ENCODE results near the gene HEATR3. TPM values are rescaled to one million over a fixed set of nuclear protein-coding genes. Genes with fewer than 3 reads are reported as not detected.

HEATR3 gene, protein sequence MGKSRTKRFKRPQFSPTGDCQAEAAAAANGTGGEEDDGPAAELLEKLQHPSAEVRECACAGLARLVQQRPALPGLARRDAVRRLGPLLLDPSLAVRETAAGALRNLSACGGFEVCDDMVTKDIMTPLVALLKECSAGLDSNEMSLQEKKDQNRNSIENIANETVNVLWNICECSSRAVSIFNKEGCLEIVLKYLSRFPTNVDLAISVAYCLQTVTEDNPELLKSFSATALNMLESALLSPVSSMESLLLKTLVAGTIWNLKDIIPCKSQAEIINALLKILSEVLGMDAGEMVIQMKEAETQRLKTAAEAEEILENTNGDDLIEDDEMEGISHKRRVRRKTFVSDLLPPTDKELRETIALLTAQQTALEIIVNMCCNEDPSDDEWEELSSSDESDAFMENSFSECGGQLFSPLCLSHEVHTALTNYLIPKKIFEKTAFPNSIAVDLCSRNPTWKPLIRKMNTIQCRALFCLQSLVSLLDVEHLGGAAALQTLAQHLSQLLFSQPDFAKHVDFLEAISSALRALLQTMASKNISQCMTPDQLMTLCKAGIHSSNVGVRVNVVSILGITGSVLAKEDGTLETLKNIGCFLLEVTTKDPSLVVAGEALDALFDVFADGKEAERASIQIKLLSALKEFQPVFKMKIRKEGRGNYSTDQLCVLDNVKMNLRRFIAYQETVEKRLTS
- total RNA-seq: 10 to 100 TPM; 22.4 to 32.0 TPM

GRCh38 chr16:50065624-50066481 is at the start of gene HEATR3:
TSS of gene HEATR3 (plus strand) at chr16:50065970. CDS start at chr16:50066132, 162 bp downstream.

DNA sequence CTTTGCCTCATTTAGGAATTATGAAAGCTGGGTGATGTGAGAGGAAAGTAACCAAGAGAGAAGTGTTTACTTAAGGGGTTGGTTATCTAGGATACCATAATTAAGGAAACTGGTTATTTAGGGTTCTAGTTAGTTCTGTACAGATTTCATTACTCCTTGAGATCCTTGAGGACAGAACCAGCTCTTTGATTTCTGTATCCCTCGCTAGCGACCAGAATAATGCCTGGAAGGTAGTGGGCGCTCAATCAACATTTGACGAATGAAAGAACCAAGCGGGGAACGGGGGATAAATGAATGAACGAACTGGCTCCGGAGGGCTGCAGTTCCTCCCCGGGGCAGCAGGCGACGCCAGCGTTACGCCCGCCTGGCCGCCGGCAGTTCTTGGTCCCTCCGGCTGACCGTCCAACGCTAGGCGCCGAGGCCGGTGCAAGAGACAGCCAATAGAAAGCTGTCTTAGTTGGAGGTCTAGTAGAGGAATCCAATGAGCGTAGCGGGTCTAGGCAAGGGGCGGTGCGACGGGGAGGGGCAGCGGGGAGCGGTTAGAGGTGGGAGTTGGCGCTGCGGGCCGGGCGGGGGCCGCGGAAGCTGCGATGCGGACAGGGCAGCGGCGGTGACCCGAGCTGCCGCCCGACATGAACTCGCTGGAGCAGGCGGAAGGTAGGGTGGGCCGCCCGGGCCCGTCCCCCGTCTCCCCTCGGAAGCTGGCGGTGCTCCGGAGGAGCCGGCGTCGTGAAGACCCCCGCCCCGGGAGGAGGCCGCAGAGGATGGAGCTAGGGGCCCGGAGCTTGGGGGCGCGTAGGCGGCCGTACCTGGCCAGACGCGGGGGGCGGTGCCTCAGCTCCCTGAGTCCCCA is 40.9 kb upstream of the HEATR3 start, which contains the start of gene CNEP1R1:
Gene CNEP1R1 (plus strand): TSS at position 542 of the 853 bp plus-strand sequence. CDS start 91 bp downstream, at position 633.

GRCh38 chr16:50152807-50153595 is 87.2 kb downstream of the HEATR3 start, which contains the start of gene TENT4B:
TSS of gene TENT4B (plus strand) at chr16:50153306. CDS start at chr16:50153622, 316 bp downstream.

Small RNAs within 50 kb of the gene (small RNA-seq; reads per million reads assigned to genes)
- gene RF00017 (0 reads per million in 2 donors), gene RF00156 (0.13 to 0.81 reads per million in 2 donors), gene RNY4P3 (0.60 to 2.1 reads per million in 2 donors), gene RPL10P14 (0 reads per million in 2 donors)

Other genes starting within 250 kb of the HEATR3 start
- gene ZNF423, start 209.9 kb upstream of the HEATR3 start, total RNA-seq: under 1 TPM; 0.33 to 0.69 TPM
- gene CNEP1R1, start 40.7 kb upstream of the HEATR3 start, total RNA-seq: 10 to 100 TPM; 30.3 to 45.6 TPM
- gene TENT4B, start 87.3 kb downstream of the HEATR3 start, total RNA-seq: 10 to 100 TPM in 1 of 2 donors, 1 to 10 TPM in 1; 9.6 to 11.3 TPM
- 1 to 10 TPM; 3.4 to 9.3 TPM for gene ADCY7, start 200.6 kb downstream of the HEATR3 start, total RNA-seq

All from melanocyte of skin (primary cell).